Activated naive CD8-positive, alpha-beta T cell (primary cell): ENCODE measurements around the gene CACNA1I.

Experiments used
- H3K27ac Mint-ChIP-seq: one replicate; pipeline ENCODE4 v1.8.0; 2021; ENCODE audit warnings: mixed read lengths
- H3K27me3 Mint-ChIP-seq: one replicate; pipeline ENCODE4 v1.8.0; 2021; ENCODE audit warnings: mixed read lengths
- H3K36me3 Mint-ChIP-seq: one replicate; pipeline ENCODE4 v1.8.0; 2021; ENCODE audit warnings: mixed read lengths
- H3K4me1 Mint-ChIP-seq: one replicate; pipeline ENCODE4 v1.8.0; 2021; ENCODE audit warnings: low read depth, mixed read lengths
- H3K4me3 Mint-ChIP-seq: one replicate; pipeline ENCODE4 v1.8.0; 2021; ENCODE audit warnings: mild to moderate bottlenecking, mixed read lengths
- H3K9me3 Mint-ChIP-seq: one replicate; pipeline ENCODE4 v1.8.0; 2021; ENCODE audit warnings: low read depth, mixed read lengths

Gene CACNA1I

DNA sequence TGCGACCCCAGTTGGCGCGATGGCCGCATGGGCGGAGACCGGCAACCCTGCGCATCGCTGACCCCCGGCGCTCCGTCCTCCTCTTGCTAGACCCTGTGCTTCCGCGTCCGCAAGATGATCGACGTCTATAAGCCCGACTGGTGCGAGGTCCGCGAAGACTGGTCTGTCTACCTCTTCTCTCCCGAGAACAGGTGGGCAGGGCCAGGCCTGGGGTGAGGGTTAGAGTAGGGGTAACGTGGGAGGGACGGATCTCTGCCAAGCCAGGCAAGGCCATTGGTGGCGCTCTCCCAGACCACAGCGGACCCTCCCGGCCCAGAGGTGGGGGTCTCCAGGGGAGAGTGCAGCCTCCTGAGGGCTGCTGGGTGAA is 92.1 kb downstream of the CACNA1I start:
- Mint-ChIP-seq H3K36me3 (no peaks in the 10 kb centered on the region), H3K27ac (no peak overlapping the region), H3K4me1 (peaks cover 48% of the 10 kb centered on the region), H3K27me3 (no peaks in the 10 kb centered on the region), H3K9me3 (no peaks in the 10 kb centered on the region), H3K4me3 (peak overlapping the region; percentile 59)

DNA sequence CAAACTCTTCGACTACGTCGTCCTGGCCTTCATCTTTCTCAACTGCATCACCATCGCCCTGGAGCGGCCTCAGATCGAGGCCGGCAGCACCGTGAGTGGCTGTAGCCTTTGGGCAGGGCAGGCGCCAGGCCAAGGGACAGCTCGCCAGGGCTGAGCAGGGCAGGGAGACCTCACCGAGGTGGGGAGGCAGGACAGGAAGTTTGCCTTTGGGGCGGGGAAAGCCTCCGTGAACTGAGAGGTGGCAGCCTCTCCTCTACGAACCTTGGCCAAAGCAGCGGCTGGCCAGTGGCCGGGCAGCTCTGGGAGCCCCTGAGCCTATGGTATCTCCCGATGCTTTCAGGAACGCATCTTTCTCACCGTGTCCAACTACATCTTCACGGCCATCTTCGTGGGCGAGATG is 93.2 kb downstream of the CACNA1I start:
- no peaks in the 10 kb centered on the region for H3K27me3 Mint-ChIP-seq
- no peaks in the 10 kb centered on the region for H3K9me3 Mint-ChIP-seq
- H3K27ac Mint-ChIP-seq, result no peak overlapping the region
- peak overlapping the region; percentile 51 for H3K4me3 Mint-ChIP-seq
- peaks cover 37% of the 10 kb centered on the region for H3K4me1 Mint-ChIP-seq
- H3K36me3 Mint-ChIP-seq, result no peaks in the 10 kb centered on the region

DNA sequence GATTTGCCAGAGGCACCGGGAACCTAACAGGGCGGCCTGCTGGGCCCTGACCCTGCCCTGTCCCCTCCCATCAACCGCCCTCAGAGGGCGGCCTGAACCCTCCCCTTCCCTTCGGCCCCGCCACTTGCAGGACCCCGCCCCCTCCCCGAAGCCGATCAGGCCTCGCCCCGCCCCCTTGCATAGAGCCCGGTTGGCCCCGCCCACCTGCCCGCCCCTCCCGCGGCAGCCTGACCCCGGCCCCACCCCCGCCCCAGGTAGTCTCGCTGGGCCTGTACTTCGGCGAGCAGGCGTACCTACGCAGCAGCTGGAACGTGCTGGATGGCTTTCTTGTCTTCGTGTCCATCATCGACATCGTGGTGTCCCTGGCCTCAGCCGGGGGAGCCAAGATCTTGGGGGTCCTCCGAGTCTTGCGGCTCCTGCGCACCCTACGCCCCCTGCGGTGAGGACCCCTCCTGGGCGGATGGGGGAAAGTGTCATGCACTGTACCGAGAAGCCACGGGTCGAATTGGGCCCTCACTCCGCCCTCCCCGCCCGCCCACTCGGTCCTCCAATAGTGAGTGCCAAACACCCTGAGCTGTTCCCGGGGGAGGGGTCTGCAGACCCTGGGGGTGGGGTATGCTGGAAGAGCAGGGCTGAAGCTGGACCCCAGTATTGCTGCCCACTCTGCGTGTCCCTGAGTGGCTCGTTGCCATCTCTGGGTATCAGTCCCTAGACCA is 94.1 kb downstream of the CACNA1I start:
- H3K9me3 Mint-ChIP-seq, result no peaks in the 10 kb centered on the region
- H3K27me3 Mint-ChIP-seq, result no peaks in the 10 kb centered on the region
- peaks cover 28% of the 10 kb centered on the region for H3K4me1 Mint-ChIP-seq
- H3K27ac Mint-ChIP-seq, result no peak overlapping the region
- peak overlapping the region; percentile 51 for H3K4me3 Mint-ChIP-seq
- H3K36me3 Mint-ChIP-seq, result no peaks in the 10 kb centered on the region

DNA sequence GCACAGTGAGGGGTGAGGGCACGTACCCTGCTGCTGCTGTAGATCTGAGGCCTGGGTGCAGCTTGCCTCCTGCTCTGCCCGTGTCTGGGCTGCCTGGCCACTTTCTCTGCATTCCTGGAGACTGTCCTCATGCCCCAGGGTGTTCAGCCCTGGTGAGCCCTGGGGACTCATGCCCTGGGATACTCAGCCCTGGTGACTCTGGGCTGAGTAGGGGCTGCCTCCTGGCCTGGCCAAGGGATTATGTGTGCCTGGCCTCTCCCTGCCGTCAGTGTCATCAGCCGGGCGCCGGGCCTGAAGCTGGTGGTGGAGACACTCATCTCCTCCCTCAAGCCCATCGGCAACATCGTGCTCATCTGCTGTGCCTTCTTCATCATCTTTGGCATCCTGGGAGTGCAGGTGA is 94.7 kb downstream of the CACNA1I start:
- Mint-ChIP-seq H3K27ac (no peak overlapping the region), H3K4me1 (peaks cover 23% of the 10 kb centered on the region), H3K27me3 (no peaks in the 10 kb centered on the region), H3K4me3 (peak overlapping the region; percentile 35), H3K9me3 (no peaks in the 10 kb centered on the region), H3K36me3 (no peaks in the 10 kb centered on the region)

DNA sequence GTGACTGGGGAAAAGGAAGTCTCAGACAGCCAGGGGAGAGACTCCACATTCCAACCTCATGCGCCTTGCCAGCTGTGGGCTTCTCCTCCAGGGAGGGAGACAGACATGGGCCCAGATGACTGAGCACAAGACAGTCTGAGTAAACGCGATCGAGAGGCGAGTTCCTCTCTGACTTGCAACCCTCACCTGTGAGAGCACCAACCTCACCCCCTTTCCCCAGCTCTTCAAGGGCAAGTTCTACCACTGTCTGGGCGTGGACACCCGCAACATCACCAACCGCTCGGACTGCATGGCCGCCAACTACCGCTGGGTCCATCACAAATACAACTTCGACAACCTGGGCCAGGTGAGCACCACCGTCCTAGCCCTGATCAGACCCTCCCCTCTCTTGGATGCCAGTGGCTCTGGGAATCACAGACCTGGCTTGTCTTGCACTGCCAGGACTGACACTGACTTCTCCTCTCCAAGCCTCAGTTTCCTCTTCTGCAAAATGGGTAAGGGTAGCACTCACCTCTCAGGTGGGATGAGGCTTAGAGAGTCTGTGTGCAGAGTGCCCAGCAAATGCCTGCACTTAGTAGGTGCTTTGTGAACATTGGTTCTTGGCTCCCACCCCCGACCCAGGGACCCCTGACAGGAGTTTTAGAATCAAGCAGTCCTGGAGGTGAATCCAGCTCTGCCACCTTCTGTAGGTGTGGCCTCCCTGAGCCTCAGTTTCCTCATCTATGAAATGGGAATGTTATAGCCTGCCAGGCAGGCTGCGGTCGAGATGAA is 95.3 kb downstream of the CACNA1I start:
- no peak overlapping the region for H3K27ac Mint-ChIP-seq
- H3K9me3 Mint-ChIP-seq, result no peaks in the 10 kb centered on the region
- H3K27me3 Mint-ChIP-seq, result no peaks in the 10 kb centered on the region
- no peaks in the 10 kb centered on the region for H3K36me3 Mint-ChIP-seq
- peaks cover 20% of the 10 kb centered on the region for H3K4me1 Mint-ChIP-seq
- H3K4me3 Mint-ChIP-seq, result peak overlapping the region; percentile 30

DNA sequence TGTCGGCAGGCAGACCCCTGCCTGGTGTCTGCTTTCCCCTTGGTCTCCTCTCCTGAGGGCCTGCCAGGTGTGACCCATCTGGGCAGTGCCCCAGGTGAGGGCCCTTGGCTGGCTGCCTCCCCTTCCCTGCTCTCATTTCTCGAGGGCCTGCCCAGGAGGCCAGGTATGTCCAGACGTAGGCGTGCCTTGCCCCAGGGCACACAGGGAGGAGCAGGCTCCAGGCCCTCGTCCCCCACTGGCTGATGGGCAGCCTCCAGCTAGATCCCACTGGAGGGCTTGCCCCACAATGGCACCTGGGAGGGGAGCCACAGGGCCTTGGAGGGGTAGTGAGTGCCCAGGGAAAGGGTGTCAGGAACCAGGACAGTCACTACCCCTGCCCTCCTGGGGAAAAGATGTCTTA is 95.9 kb downstream of the CACNA1I start:
- H3K27me3 Mint-ChIP-seq, result no peaks in the 10 kb centered on the region
- peaks cover 4% of the 10 kb centered on the region for H3K9me3 Mint-ChIP-seq
- H3K27ac Mint-ChIP-seq, result no peak overlapping the region
- no peak overlapping the region for H3K4me3 Mint-ChIP-seq
- peaks cover 4% of the 10 kb centered on the region for H3K36me3 Mint-ChIP-seq
- peaks cover 15% of the 10 kb centered on the region for H3K4me1 Mint-ChIP-seq

DNA sequence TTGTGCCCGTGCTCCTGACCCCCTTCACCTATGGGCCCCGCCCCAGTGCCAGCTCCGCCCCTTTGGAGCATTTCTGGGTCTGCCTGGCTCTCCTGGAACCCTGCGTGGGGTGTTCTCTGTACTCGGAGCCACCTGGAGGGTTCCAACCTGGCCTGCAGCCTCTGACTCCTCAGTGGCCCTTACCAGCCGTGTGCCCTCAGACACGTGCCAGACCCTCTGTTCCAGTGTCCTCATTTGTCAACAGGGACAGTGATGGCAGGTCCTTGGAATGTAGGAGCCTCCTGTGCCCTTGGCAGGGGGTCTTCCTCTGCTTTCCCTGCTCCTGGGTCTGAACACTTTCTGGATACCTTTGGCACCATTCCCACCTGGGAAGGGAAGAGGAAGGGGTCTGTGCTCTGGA is 96.4 kb downstream of the CACNA1I start:
- no peak overlapping the region for H3K4me3 Mint-ChIP-seq
- peaks cover 8% of the 10 kb centered on the region for H3K36me3 Mint-ChIP-seq
- H3K27ac Mint-ChIP-seq, result no peak overlapping the region
- no peaks in the 10 kb centered on the region for H3K27me3 Mint-ChIP-seq
- peaks cover 8% of the 10 kb centered on the region for H3K9me3 Mint-ChIP-seq
- peaks cover 14% of the 10 kb centered on the region for H3K4me1 Mint-ChIP-seq

DNA sequence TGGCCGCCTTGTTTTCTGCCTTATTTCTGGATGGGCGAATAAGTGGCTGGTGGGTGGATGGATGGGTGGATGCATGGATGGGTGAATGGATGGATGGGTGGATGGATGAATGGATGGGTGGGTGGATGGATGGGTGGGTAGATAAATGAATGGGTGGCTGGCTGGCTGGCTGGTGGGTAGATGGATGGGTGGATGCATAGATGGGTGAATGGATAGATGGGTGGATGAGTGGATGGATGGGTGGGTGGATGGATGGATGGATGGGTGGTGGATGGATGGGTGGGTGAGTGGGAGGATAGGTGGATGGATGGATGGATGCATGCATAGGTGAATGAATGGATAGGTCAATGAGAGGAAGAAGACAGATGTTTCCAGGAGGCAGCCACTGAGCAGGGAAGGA is 98.9 kb downstream of the CACNA1I start:
- Mint-ChIP-seq H3K4me3 (no peak overlapping the region), H3K4me1 (peaks cover 3% of the 10 kb centered on the region), H3K9me3 (peaks cover 8% of the 10 kb centered on the region), H3K36me3 (peaks cover 8% of the 10 kb centered on the region), H3K27ac (no peak overlapping the region), H3K27me3 (no peaks in the 10 kb centered on the region)

DNA sequence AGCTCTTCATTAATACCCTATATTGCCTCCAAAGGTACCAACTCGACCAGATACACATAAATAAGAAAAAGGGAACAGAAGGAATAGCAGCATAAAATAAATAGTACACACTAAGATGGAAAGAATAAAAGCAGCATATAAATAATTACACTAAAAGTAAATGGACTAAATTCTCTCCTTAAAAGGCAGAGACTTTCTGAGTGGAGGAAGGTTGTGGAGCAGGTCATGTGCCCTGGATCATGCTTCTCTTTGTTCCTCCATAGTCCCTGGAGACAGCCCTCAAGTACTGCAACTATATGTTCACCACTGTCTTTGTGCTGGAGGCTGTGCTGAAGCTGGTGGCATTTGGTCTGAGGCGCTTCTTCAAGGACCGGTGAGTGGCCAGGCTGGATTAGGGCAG is 101.4 kb downstream of the CACNA1I start:
- no peak overlapping the region for H3K27ac Mint-ChIP-seq
- H3K4me1 Mint-ChIP-seq, result no peaks in the 10 kb centered on the region
- no peaks in the 10 kb centered on the region for H3K27me3 Mint-ChIP-seq
- peaks cover 8% of the 10 kb centered on the region for H3K36me3 Mint-ChIP-seq
- no peak overlapping the region for H3K4me3 Mint-ChIP-seq
- H3K9me3 Mint-ChIP-seq, result peaks cover 8% of the 10 kb centered on the region

DNA sequence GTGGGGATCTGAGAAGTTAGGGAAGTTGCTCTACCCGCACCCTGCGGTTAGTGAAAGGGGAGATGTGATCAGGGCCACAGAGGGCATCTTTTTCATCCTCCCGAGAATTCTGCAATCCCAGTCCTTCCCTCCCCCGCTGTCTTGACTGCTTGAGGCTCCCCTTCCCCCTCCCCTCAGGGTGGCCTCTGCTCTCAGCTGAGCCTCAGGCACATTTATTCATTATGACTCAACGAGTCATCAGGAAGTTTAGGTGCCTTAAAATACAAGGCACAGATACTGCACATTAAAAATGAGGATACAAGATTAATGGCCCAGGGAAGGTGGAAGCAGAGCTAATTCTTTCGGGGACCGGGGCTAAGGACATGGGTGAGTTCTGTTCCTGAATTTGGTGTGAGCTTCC is 104.0 kb downstream of the CACNA1I start:
- no peaks in the 10 kb centered on the region for H3K4me1 Mint-ChIP-seq
- peaks cover 8% of the 10 kb centered on the region for H3K36me3 Mint-ChIP-seq
- H3K27me3 Mint-ChIP-seq, result no peaks in the 10 kb centered on the region
- H3K9me3 Mint-ChIP-seq, result peaks cover 8% of the 10 kb centered on the region
- no peak overlapping the region for H3K27ac Mint-ChIP-seq
- H3K4me3 Mint-ChIP-seq, result no peak overlapping the region

DNA sequence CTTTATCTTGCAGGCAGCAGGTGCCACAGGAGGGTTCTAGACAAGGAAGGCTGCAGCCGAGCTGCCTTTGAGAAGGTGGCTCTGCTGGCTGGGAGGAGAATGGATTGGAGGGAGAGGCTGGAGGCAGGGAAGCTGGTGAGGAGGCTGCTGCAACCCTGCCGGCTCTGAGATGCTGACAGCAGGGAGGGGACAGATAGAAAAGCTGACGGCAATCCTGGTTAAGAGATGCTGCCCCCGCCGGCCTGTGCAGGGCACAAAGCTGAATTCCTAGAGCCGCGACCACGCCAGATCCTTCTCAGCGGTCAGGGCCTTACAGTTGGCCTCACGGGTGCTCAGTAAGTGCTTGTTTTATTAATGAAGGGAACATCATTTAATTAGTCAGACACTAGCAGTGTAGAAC is 105.4 kb downstream of the CACNA1I start:
- Mint-ChIP-seq H3K9me3 (peaks cover 8% of the 10 kb centered on the region), H3K4me1 (no peaks in the 10 kb centered on the region), H3K27ac (no peak overlapping the region), H3K4me3 (no peak overlapping the region), H3K27me3 (no peaks in the 10 kb centered on the region), H3K36me3 (peaks cover 8% of the 10 kb centered on the region)

DNA sequence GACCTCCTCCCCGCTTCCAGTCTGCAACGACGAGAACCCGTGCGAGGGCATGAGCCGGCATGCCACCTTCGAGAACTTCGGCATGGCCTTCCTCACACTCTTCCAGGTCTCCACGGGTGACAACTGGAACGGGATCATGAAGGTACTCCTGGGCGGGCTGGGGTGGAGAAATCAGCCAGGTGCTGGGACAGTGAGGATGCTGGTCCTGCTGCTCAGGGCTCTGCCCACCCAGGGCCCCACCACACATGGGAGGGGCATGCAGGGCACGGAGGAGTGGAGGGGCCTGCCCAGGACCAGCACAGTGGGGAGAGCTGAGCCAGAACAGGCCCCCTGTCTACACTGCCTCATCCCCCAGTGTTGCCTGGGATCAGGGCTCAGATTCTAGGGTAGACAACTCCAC is 107.4 kb downstream of the CACNA1I start:
- H3K9me3 Mint-ChIP-seq, result no peaks in the 10 kb centered on the region
- no peaks in the 10 kb centered on the region for H3K4me1 Mint-ChIP-seq
- no peak overlapping the region for H3K27ac Mint-ChIP-seq
- H3K27me3 Mint-ChIP-seq, result no peaks in the 10 kb centered on the region
- H3K36me3 Mint-ChIP-seq, result no peaks in the 10 kb centered on the region
- no peak overlapping the region for H3K4me3 Mint-ChIP-seq

DNA sequence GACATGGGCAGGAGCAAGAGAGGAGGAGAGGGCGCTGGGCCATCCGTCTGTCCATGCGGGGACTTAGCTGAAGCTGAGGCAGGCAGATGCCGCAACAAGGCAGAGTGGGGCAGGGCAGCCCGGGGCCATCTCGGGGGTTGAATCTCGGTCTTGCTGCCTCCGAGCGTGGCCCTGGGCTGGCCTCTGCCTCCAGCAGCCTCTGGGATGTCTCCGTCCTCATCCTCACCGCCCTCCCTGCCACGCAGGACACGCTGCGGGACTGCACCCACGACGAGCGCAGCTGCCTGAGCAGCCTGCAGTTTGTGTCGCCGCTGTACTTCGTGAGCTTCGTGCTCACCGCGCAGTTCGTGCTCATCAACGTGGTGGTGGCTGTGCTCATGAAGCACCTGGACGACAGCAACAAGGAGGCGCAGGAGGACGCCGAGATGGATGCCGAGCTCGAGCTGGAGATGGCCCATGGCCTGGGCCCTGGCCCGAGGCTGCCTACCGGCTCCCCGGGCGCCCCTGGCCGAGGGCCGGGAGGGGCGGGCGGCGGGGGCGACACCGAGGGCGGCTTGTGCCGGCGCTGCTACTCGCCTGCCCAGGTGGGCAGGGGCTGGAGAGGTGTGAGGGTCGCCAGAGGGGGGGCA is 108.4 kb downstream of the CACNA1I start:
- no peaks in the 10 kb centered on the region for H3K27me3 Mint-ChIP-seq
- H3K36me3 Mint-ChIP-seq, result no peaks in the 10 kb centered on the region
- H3K27ac Mint-ChIP-seq, result no peak overlapping the region
- no peaks in the 10 kb centered on the region for H3K4me1 Mint-ChIP-seq
- no peaks in the 10 kb centered on the region for H3K9me3 Mint-ChIP-seq
- no peak overlapping the region for H3K4me3 Mint-ChIP-seq

DNA sequence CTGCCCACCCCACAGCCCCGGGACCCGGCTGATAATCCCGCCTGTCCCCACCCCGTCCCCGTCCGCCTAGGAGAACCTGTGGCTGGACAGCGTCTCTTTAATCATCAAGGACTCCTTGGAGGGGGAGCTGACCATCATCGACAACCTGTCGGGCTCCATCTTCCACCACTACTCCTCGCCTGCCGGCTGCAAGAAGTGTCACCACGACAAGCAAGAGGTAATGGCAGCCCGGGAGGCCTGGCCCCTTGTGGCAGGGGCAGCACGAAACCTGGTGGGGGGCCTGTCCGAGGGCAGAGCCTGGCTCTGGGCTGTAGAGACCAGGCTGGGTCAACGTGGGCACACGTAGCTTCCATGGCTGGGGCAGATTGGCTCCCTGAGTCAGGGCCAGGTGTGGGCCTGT is 109.1 kb downstream of the CACNA1I start:
- no peak overlapping the region for H3K27ac Mint-ChIP-seq
- H3K9me3 Mint-ChIP-seq, result no peaks in the 10 kb centered on the region
- H3K36me3 Mint-ChIP-seq, result no peaks in the 10 kb centered on the region
- H3K4me3 Mint-ChIP-seq, result no peak overlapping the region
- H3K4me1 Mint-ChIP-seq, result no peaks in the 10 kb centered on the region
- H3K27me3 Mint-ChIP-seq, result no peaks in the 10 kb centered on the region

DNA sequence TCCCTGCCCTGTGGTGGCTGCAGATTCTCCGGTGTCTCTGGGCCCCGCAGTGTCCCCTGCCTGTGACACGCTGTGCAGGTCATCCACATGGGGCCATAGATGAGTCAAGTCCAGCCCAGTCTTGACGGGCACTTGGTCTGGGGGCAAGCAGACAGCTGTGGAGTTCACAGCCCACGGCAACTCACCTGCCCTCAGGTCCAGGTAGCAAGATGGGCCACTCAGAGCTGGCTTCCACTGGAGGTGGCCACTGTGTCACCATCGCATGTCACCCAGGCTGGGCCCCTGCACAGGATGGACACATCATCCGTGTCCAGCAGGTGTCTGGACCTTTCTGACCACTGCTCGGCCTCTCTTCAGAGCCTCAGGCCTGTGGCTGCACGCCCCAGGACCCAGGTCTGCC is 109.9 kb downstream of the CACNA1I start:
- no peaks in the 10 kb centered on the region for H3K36me3 Mint-ChIP-seq
- H3K4me1 Mint-ChIP-seq, result peaks cover 2% of the 10 kb centered on the region
- no peak overlapping the region for H3K4me3 Mint-ChIP-seq
- no peak overlapping the region for H3K27ac Mint-ChIP-seq
- no peaks in the 10 kb centered on the region for H3K9me3 Mint-ChIP-seq
- peaks cover 1% of the 10 kb centered on the region for H3K27me3 Mint-ChIP-seq
